Measurements from ENCODE around the gene SCUBE1. TPM values are rescaled to one million over a fixed set of nuclear protein-coding genes. Genes with fewer than 3 reads are reported as not detected.

SCUBE1 gene
- total and polyA plus RNA-seq, 2 of the 4 experiments (the other 2 are of a cell fraction), result not detected

DNA sequence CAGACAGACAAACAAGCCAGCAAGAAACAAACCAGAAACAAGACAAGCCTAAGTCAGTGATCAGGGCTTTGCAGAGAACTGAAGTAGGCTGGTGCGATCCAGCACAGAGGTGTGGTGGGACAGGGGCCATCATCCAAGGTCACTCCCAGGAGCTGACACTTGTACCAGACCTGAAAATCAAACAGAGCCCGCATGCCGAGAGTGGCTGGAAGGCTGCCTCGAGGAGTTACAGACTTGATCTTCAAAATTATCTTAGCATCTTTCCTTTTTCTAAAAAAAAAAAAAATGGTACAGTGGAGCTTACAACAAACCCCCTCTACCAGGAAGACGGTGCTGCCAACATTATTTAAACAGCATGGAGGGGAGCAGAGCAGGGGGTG, 8.8 kb upstream of the SCUBE1 start:
- dilution Hi-C loops (cut with HindIII; ENCODE audit: low sequenced_read_pairs, unreplicated experiment), result no loop called here
- Histone ChIP-seq H2BK15ac (ENCODE audit: low read depth, low read length) (no peak overlapping the region), H3K9me1 (ENCODE audit: insufficient read depth, low read length) (no peaks in the 10 kb centered on the region), H3K4me3 (ENCODE audit: insufficient read depth, low read depth, low read length) (no peak overlapping the region), H4K8ac (ENCODE audit: low read depth in 2 of 2, low read length in 2 of 2) (no peak overlapping the region), H3K14ac (replicated peaks; ENCODE audit: low read depth, low read length) (no peak overlapping the region), H3K9ac (ENCODE audit: low read depth, low read length) (no peak overlapping the region), H2BK120ac (ENCODE audit: low read depth, low read length) (no peak overlapping the region), H4K91ac (ENCODE audit: insufficient read depth, low read depth, low read length) (no peak overlapping the region), H3K4ac (ENCODE audit: low read depth, low read length) (no peak overlapping the region), H3K9me3 (ENCODE audit: control insufficient read depth, insufficient read depth, low read length) (no peaks in the 10 kb centered on the region), H3K4me1 (ENCODE audit: control insufficient read depth, insufficient read depth, low read length) (no peaks in the 10 kb centered on the region), H2BK20ac (ENCODE audit: low read depth, low read length) (no peak overlapping the region), H3K23ac (ENCODE audit: low read depth, low read length) (no peak overlapping the region), H2BK5ac (ENCODE audit: low read depth, low read length, poor library complexity, severe bottlenecking) (no peak overlapping the region), H4K5ac (ENCODE audit: low read depth, low read length) (no peak overlapping the region), H3K27ac (ENCODE audit: insufficient read depth, low read length) (no peak overlapping the region), H2AFZ (replicated peaks; ENCODE audit: low read length, poor library complexity) (no peak overlapping the region), H3K27me3 (ENCODE audit: control insufficient read depth, insufficient read depth, low read length) (peaks cover 27% of the 10 kb centered on the region), H2AK9ac (replicated peaks; ENCODE audit: low read depth, low read length, poor library complexity) (no peak overlapping the region), H2AK5ac (ENCODE audit: low read depth, low read length) (no peak overlapping the region), H3K56ac (ENCODE audit: extremely low read depth, insufficient read depth, low read length) (no peak overlapping the region), H3K36me3 (ENCODE audit: control insufficient read depth, insufficient read depth, low read length) (no peaks in the 10 kb centered on the region), H3K79me1 (ENCODE audit: low read depth in 1 of 2, low read length in 2 of 2) (no peaks in the 10 kb centered on the region), H3K18ac (ENCODE audit: low read depth, low read length) (no peak overlapping the region), H4K20me1 (ENCODE audit: insufficient read depth, low read length) (no peaks in the 10 kb centered on the region), H3K4me2 (ENCODE audit: low read depth, low read length) (no peak overlapping the region)
- no TSS peak for BruUV-seq (replicated peaks)
- CTCF ChIA-PET, result no interaction called here
- WGBS, 2 experiments (ENCODE audit: extremely low coverage in 2 of 2, insufficient read length in 1 of 2), result no CpG with 5 or more reads among the region's 5 CpGs
- DNase-seq (no peak), ATAC-seq (ENCODE audit: low read depth) (no peak)
- POLR2A ChIA-PET (ENCODE audit: unreplicated experiment), result no interaction called here
- in situ Hi-C loops (cut with MboI; ENCODE audit: low sequenced_read_pairs), result no loop called here
- intact Hi-C loops (cut with micrococcal nuclease), result no loop called here
- TF ChIP-seq POLR2A (IDR thresholded peaks at IDR 0.05; ENCODE audit: low read depth, low read length) (no peak), MAFK (IDR thresholded peaks at IDR 0.05; ENCODE audit: low read depth, low read length) (no peak), NFE2L2 (IDR thresholded peaks at IDR 0.05; ENCODE audit: low read depth, low read length) (no peak), BHLHE40 (IDR thresholded peaks at IDR 0.05; ENCODE audit: low read depth, low read length) (no peak), MXI1 (IDR thresholded peaks at IDR 0.05; ENCODE audit: borderline replicate concordance, low read depth, low read length) (no peak), FOS (IDR thresholded peaks at IDR 0.05; ENCODE audit: low read depth, low read length) (no peak), RAD21 (IDR thresholded peaks at IDR 0.05; ENCODE audit: low read length) (no peak), CEBPB (IDR thresholded peaks at IDR 0.05; ENCODE audit: low read depth, low read length) (no peak), MAZ (IDR thresholded peaks at IDR 0.05; ENCODE audit: borderline replicate concordance, low read depth, low read length) (no peak), RFX5 (IDR thresholded peaks at IDR 0.05; ENCODE audit: low read depth, low read length) (no peak)
- TF ChIP-seq, protein P1, sequence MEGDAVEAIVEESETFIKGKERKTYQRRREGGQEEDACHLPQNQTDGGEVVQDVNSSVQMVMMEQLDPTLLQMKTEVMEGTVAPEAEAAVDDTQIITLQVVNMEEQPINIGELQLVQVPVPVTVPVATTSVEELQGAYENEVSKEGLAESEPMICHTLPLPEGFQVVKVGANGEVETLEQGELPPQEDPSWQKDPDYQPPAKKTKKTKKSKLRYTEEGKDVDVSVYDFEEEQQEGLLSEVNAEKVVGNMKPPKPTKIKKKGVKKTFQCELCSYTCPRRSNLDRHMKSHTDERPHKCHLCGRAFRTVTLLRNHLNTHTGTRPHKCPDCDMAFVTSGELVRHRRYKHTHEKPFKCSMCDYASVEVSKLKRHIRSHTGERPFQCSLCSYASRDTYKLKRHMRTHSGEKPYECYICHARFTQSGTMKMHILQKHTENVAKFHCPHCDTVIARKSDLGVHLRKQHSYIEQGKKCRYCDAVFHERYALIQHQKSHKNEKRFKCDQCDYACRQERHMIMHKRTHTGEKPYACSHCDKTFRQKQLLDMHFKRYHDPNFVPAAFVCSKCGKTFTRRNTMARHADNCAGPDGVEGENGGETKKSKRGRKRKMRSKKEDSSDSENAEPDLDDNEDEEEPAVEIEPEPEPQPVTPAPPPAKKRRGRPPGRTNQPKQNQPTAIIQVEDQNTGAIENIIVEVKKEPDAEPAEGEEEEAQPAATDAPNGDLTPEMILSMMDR (conservative IDR thresholded peaks at IDR 0.05; ENCODE audit: low read depth, low read length), result no peak
- TF ChIP-seq, protein P2, sequence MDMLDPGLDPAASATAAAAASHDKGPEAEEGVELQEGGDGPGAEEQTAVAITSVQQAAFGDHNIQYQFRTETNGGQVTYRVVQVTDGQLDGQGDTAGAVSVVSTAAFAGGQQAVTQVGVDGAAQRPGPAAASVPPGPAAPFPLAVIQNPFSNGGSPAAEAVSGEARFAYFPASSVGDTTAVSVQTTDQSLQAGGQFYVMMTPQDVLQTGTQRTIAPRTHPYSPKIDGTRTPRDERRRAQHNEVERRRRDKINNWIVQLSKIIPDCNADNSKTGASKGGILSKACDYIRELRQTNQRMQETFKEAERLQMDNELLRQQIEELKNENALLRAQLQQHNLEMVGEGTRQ (IDR thresholded peaks at IDR 0.05; ENCODE audit: low read depth, low read length), result no peak

Data from IMR-90 (cell line).